Transverse colon (tissue), 4 donors: ENCODE results near the gene NR0B2.

Source experiments
- POLR2A ChIP-seq: fragments of 450-650 bp; IDR thresholded peaks from one replicate; pipeline ENCODE4 v1.6.1; 2016; ENCODE audit warnings: antibody characterized with exemption, mild to moderate bottlenecking, moderate library complexity
- POLR2AphosphoS5 ChIP-seq, 3 donors: sonication (generic); formaldehyde crosslinking; IDR thresholded peaks; one replicate each; pipeline ENCODE4 v1.6.1; 2016; ENCODE audit warnings: antibody characterized with exemption in 3 of 3
- TF ChIP-seq, protein P1 (sequence below), 5 experiments: fragments of 200-600 bp in 3 of 5; fragments of 450-650 bp in 2 of 5; sonication (generic) in 3 of 5; IDR thresholded peaks; 1 replicate in 2 of 5; 2 replicates in 3 of 5; pipeline ENCODE4 v1.5.1; 2016 to 2017; ENCODE audit warnings: antibody characterized with exemption in 5 of 5, inconsistent platforms in 3 of 5, mild to moderate bottlenecking in 2 of 5, moderate library complexity in 1 of 5

GRCh38 chr1:26887125-26887524 lies 26.6 kb downstream of the NR0B2 start:
- TF ChIP-seq, protein P1, sequence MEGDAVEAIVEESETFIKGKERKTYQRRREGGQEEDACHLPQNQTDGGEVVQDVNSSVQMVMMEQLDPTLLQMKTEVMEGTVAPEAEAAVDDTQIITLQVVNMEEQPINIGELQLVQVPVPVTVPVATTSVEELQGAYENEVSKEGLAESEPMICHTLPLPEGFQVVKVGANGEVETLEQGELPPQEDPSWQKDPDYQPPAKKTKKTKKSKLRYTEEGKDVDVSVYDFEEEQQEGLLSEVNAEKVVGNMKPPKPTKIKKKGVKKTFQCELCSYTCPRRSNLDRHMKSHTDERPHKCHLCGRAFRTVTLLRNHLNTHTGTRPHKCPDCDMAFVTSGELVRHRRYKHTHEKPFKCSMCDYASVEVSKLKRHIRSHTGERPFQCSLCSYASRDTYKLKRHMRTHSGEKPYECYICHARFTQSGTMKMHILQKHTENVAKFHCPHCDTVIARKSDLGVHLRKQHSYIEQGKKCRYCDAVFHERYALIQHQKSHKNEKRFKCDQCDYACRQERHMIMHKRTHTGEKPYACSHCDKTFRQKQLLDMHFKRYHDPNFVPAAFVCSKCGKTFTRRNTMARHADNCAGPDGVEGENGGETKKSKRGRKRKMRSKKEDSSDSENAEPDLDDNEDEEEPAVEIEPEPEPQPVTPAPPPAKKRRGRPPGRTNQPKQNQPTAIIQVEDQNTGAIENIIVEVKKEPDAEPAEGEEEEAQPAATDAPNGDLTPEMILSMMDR (IDR thresholded peaks at IDR 0.05) = peak; percentile 0 to 45 (median 36)
- TF ChIP-seq POLR2A (no peak), POLR2AphosphoS5 (IDR thresholded peaks at IDR 0.05) (no peak)
